Stimulated activated CD4-positive, alpha-beta T cell treated with anti-CD3 and anti-CD28 coated beads, Interleukin-4, amount 100 ng/mL, for 24 hours (primary cell): ENCODE data around the gene NRGN.

Source experiments
- DNase-seq: peaks from one replicate; pipeline ENCODE4 v3.0.0-alpha.2; 2020

Gene NRGN

GRCh38 chr11:124796312-124796711 is 56.6 kb downstream of the NRGN start:
- no peak for DNase-seq
